ENCODE measurements around the gene SYPL2. TPM values are rescaled to one million over a fixed set of nuclear protein-coding genes. Genes with fewer than 3 reads are reported as not detected.

The SYPL2 gene
- total RNA-seq, 1 experiment from 2014 or later = 2.5 TPM

DNA sequence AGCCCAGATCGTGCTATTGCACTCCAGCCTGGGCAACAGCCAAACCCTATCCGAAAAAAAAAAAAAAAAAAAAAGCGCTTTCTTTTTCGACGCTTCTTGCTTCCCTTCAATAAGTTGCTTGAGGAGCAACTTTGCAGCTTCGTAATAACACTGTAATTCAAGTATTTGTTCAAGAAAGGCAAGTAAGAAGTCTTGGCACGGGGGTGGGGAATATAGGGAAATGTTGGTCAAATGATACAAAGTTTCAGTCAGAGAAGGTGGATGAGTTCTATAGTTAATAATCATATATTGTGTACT lies 39.2 kb upstream of the SYPL2 start:
- H4K91ac ChIP-seq (ENCODE audit: insufficient read length, low read depth, low read length) = no peak overlapping the region
- no peak overlapping the region for H2BK5ac ChIP-seq (ENCODE audit: insufficient read length, low read length)

More for the DNA sequence above, 39.2 kb upstream of the SYPL2 start:
- no peak overlapping the region for H3T11ph ChIP-seq (ENCODE audit: low read length)
- H2AFZ ChIP-seq (ENCODE audit: low read length) = no peak overlapping the region
- H3K23me2 ChIP-seq (ENCODE audit: insufficient read length, low read depth, low read length, poor library complexity, severe bottlenecking) = peaks cover 2% of the 10 kb centered on the region
- H3K4ac ChIP-seq (ENCODE audit: low read depth, low read length) = no peak overlapping the region
- H2BK12ac ChIP-seq (ENCODE audit: insufficient read length, low read depth, low read length) = no peak overlapping the region
- H2BK120ac ChIP-seq (ENCODE audit: low read depth, low read length, poor library complexity, severe bottlenecking) = no peak overlapping the region
- H2AK5ac ChIP-seq (ENCODE audit: insufficient read length, low read length) = no peak overlapping the region
- H3K4me3 Mint-ChIP-seq = peak overlapping the region; percentile 93 to 96
- no peak overlapping the region for H3K14ac ChIP-seq (ENCODE audit: insufficient read depth, low read length)
- H2BK15ac ChIP-seq (ENCODE audit: low read depth, low read length) = no peak overlapping the region
- peaks cover 0 to 6% (median 3%) of the 10 kb centered on the region in 3 experiments; a peak in 3 of 7 replicates for H3K36me3 Mint-ChIP-seq (ENCODE audit: insufficient read depth in 1 of 3, low read depth in 3 of 3)
- H3K18ac ChIP-seq (ENCODE audit: insufficient read length, low read depth, low read length) = no peak overlapping the region
- H4K5ac ChIP-seq (ENCODE audit: insufficient read length, low read depth, low read length) = no peak overlapping the region
- H2BK20ac ChIP-seq (ENCODE audit: low read depth, low read length, poor library complexity, severe bottlenecking) = no peak overlapping the region
- peaks cover 18% of the 10 kb centered on the region; the same call in 1 of the 2 replicates for H3K79me2 ChIP-seq (ENCODE audit: insufficient read depth, low read length)
- H3K4me2 ChIP-seq (ENCODE audit: insufficient read depth, insufficient read length, low read length) = peak overlapping the region; percentile 34
- H3K27me3 ChIP-seq (ENCODE audit: insufficient read depth, low read length) = no peaks in the 10 kb centered on the region
- H3K9ac ChIP-seq (ENCODE audit: extremely low read depth, insufficient read length, low read length) = peak overlapping the region; percentile 52
- H3K4me1 Mint-ChIP-seq = peaks cover 18 to 21% of the 10 kb centered on the region in 2 experiments
- H3K79me1 ChIP-seq (ENCODE audit: insufficient read depth, low read depth, low read length, poor library complexity, severe bottlenecking) = no peaks in the 10 kb centered on the region
- no peak overlapping the region for H3K23ac ChIP-seq (ENCODE audit: insufficient read length, low read depth, low read length)
- H3K4me1 ChIP-seq (ENCODE audit: insufficient read depth, low read length) = no peaks in the 10 kb centered on the region; the same call in 1 of the 2 replicates
- no CpG with 5 or more reads among the region's 7 CpGs for WGBS (ENCODE audit: extremely low coverage, insufficient read length, low lambda C conversion rate)
- no peaks in the 10 kb centered on the region for H3K9me3 Mint-ChIP-seq
- DNase-seq = no peak
- H3K27ac ChIP-seq (ENCODE audit: insufficient read length, low read depth, low read length) = no peak overlapping the region
- TF ChIP-seq, protein P1, sequence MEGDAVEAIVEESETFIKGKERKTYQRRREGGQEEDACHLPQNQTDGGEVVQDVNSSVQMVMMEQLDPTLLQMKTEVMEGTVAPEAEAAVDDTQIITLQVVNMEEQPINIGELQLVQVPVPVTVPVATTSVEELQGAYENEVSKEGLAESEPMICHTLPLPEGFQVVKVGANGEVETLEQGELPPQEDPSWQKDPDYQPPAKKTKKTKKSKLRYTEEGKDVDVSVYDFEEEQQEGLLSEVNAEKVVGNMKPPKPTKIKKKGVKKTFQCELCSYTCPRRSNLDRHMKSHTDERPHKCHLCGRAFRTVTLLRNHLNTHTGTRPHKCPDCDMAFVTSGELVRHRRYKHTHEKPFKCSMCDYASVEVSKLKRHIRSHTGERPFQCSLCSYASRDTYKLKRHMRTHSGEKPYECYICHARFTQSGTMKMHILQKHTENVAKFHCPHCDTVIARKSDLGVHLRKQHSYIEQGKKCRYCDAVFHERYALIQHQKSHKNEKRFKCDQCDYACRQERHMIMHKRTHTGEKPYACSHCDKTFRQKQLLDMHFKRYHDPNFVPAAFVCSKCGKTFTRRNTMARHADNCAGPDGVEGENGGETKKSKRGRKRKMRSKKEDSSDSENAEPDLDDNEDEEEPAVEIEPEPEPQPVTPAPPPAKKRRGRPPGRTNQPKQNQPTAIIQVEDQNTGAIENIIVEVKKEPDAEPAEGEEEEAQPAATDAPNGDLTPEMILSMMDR (conservative IDR thresholded peaks at IDR 0.05) = no peak
- H4K20me1 ChIP-seq (ENCODE audit: control insufficient read depth, insufficient read depth, insufficient read length) = no peaks in the 10 kb centered on the region
- no peak overlapping the region for H4K8ac ChIP-seq (replicated peaks; ENCODE audit: insufficient read length, low read depth, low read length)
- no peaks in the 10 kb centered on the region for H3K27me3 Mint-ChIP-seq (ENCODE audit: low read depth)
- H3K27ac Mint-ChIP-seq = peak overlapping the region in 1 of 3 experiments; percentile 16; a peak in 1 of 7 replicates
- no peak overlapping the region for H3K56ac ChIP-seq (ENCODE audit: insufficient read length, low read depth, low read length)
- H3K9me3 ChIP-seq (ENCODE audit: control insufficient read depth, low read depth, low read length) = no peaks in the 10 kb centered on the region
